ENCODE data around the gene TUBA3E. TPM values are rescaled to one million over a fixed set of nuclear protein-coding genes. Genes with fewer than 3 reads are reported as not detected.
"Not testable (repeated sequence)": the region's sequence is repeated elsewhere in the genome, so short reads cannot be mapped to it uniquely, and the experiment has no call there.

Gene TUBA3E
- total RNA-seq, 1 donor from 2014 or later = not detected

DNA sequence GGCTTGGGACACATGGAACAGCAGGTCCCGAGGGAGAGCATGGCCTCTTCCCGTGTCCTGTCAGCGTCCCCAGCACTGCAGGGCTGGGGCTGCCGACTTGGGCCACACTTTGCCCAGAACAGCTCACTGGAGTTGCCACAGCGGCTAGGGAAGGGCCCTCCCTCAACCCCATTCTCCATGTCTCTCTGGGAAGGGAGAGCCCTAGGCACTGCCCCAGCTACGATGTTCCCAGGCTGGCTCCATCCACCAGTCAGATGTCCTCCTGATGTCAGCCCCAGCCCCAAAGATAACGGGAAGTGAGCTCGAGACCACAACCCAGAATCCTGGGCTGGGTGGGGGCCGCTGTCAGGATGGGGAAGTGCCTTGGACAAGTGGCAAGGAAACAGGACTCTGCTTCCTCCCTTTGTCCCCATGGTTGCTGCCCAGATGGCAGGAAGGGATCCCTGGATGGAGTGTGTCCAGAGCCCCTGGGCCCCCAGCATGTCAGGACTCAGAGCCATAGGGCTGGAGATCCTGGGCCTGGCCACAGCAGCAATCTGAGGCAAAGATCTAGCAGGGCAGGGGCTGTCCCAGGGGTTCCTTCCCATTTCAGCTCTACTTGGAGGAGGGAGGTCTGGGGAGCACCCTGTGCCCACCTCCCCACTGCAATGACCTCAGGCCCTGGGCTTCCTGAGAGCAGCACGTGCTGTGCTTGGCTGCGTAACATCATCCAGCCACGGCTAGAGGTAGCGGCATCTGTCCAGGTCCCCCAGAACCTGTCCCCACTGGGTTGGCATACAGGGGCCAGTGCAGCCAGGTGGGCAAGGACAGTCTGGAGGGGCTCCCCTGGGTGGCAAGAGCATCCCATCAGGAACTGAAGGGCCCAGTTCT, 55.6 kb downstream of the TUBA3E start:
- ATAC-seq = not testable (repeated sequence)

Other genes starting within 250 kb of the TUBA3E start
- not detected for gene RAB6C, start 218.8 kb downstream of the TUBA3E start, total RNA-seq
- not detected for gene POTEF, start 69.2 kb downstream of the TUBA3E start, total RNA-seq
- gene CCDC74B, start 53.3 kb downstream of the TUBA3E start, total RNA-seq = 0.40 TPM
- gene SMPD4, start 16.8 kb downstream of the TUBA3E start, total RNA-seq = 29.6 TPM
- 270 TPM for gene MZT2B, start 16.2 kb downstream of the TUBA3E start, total RNA-seq
- gene IMP4, start 144.5 kb upstream of the TUBA3E start, total RNA-seq = 47.5 TPM
- 19.8 TPM for gene PTPN18, start 157.6 kb upstream of the TUBA3E start, total RNA-seq